GM19397 (cell line): ENCODE measurements around the gene GNB1L.

ENCODE experiments used
- ATAC-seq: cut with Tn5 transposase; IDR thresholded peaks from one replicate; pipeline ENCODE4 v1.9.1; 2021; ENCODE audit warnings: mild to moderate bottlenecking, moderate library complexity; ENCODE audit not compliant: unreplicated experiment

The GNB1L gene

DNA sequence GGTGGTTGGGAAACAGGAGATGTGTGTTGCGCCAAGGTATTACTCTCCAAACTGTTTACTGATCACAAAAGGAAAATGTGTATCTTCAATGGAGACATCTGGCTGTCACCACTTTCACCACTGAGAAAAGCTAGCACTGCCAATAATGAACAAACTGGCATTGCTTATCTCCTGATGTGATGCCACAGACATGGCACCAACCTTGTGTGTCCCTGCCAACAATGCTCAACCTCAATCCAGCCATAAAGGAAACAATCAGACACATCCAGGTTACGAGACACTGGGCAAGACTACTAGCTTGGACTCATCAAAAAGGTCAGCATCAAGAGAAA lies 28.1 kb downstream of the GNB1L start:
- no peak for ATAC-seq

DNA sequence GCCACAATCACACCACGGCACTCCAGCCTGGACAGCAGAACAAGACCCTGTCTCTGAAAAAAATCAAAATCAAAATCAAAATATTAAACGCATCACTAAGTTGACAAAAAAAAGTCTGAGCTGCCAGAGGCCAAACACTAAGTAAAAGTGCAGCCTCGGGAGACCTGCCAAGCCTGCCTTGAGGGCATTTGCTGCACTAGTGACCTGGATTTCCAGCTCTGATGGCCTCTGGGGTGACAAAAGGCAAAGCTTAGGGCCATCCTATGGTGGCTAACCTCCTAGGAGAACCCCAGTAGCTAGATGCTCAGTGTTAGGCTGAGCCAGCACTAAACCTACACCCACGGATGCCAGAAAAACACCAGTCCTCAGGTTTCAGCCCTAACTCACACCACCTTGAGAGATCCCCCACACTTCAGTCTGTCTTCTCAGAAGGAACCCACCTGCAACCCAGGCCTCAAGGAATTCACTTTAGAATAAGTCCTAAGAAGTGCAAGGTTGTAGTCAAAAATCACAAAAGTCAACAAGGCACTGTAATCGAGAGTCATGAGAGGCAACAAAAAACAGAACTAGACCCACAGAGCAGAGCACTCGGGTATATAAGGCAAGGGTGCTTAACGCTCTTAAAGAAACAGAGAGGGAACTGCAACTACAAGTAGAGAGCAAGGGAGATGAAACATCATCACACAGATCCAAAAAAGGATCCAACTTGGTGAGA lies 28.6 kb downstream of the GNB1L start:
- ATAC-seq, result no peak

DNA sequence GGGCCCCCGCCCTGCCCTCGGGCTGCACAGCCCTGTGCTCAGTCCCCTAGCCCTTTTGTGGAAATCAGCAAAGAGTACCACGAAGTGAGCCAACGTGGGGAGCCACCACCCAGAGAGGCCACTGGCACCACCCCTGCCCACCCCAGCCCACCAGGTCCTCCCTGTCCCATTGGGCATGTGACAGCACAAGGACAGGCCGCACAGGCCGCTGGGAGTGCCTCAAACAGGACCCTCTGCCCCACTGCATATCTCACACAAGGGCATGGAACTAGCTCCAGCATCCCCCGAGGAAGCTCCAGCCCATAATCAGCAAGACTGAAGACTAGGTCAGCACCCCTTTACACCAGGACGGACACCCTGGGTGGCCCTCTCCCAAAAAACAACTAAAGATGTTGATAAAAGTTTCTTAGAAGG lies 29.7 kb downstream of the GNB1L start:
- ATAC-seq, result no peak

DNA sequence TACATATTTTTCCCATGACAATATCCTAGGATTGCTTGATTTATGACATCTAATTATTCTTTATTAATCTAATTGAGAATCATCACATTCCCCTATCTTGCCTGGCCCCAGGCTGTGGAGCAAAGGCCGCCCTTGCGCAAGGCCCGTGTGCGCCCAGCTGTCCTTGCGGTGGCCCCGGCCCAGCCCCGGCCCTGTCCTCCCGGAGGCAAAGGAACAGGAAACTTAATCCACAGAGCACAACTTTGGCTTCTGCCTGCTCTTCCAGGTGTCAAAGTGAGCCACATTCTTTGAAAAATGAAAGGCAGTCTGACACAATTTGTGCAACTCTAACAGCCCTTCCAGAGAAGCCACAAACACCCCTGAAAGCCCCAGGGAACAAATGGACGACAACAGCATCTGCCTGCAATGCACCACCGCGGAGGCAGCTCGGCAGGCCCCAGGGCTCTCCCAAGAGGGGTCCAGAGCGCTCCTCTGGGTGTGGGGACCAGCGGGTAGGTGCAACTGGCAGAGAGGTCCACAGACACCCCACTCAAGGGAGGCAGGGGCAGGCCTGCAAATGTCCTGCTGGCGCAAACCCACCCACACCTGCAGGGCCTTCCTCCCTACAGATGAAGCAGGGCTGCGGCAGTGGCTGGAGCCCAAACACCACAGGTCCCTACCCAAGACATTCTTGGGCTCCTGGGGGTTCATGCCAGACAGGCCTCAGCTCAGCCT lies 30.3 kb downstream of the GNB1L start:
- ATAC-seq, result no peak

DNA sequence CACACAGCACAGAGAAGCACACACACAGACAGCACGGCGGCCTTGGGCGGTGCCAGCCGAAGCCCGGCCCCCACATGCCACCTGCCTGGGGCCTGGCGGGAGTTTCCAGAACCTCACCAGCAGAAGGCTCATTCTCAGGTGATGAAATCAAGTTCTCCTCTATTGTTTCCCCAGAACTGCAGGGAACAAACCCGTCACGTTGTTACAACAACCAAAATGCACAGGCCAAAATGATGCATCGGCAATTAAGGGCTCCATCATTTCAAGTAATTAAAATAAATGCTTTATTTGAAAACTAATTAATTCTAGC lies 30.8 kb downstream of the GNB1L start:
- no peak for ATAC-seq

DNA sequence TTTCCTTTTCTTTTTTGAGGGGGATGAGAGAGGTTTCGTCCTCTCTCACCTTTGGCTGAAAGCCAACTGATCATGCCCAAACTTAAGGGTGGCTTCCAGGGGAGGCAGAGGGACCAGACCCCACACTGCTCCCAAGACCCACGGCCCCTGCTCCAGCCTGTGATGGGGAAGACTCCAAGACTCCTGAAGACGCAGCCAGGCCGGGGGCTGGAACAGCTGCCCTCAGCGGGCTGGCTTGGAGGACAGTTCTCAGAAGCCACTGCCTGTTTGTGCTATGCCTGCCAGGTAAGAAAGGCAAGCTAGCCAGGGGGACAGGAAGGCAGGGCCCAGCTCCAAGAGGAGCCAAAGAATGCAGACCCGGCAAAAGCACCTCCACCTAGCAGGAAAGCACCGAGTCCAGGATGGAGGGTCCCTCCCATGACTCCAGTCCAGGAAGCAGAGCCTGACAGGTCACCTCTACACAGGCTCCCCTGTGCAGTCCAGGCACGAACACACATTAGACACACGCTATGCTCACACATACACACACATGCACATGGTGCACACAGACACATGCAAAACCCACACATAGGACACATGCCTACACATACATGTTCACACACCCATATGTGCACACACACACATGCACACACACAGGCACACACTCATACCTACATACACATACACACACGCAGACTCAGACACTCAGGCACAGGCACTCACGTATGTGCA lies 31.3 kb downstream of the GNB1L start:
- no peak for ATAC-seq

DNA sequence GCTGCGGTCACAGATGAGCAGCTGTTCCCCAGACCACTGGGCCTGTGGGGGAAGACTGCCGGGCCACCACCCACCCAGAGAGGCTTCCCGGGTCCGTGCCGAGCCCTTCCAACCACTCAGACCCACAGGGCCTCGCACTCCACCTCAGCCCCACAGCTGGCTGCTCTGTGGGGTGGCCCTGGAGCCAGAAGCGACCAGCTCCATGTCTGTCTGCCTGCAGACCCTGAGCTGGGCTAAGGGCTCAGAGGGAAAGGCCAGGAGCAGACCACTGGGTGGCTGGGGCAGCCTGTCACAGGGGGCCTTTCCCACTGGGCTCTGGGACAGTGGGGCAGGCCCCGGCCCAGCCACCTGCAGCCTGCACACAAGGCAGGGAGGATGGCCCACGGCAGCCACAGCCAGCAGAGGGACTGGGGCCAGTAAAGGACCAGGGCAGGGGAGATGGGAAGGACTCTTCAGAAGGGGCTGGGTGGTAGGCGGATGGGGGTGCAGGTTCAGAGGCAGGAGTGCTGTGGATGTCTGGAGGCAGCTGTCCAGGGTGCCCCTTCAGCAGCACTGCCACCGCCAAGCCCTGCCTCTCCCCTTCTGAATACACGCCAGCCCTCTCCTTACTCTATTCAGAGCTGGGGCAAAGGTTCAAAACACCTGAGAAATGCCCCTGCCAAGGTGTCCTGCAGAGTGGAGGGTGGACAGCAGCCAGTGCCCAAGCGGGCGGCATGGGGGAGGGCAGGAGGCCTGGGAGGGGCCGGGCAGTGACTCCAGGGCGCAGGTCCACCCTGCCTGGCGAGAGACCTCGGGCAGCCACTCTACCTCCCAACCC lies 32.2 kb downstream of the GNB1L start:
- no peak for ATAC-seq

DNA sequence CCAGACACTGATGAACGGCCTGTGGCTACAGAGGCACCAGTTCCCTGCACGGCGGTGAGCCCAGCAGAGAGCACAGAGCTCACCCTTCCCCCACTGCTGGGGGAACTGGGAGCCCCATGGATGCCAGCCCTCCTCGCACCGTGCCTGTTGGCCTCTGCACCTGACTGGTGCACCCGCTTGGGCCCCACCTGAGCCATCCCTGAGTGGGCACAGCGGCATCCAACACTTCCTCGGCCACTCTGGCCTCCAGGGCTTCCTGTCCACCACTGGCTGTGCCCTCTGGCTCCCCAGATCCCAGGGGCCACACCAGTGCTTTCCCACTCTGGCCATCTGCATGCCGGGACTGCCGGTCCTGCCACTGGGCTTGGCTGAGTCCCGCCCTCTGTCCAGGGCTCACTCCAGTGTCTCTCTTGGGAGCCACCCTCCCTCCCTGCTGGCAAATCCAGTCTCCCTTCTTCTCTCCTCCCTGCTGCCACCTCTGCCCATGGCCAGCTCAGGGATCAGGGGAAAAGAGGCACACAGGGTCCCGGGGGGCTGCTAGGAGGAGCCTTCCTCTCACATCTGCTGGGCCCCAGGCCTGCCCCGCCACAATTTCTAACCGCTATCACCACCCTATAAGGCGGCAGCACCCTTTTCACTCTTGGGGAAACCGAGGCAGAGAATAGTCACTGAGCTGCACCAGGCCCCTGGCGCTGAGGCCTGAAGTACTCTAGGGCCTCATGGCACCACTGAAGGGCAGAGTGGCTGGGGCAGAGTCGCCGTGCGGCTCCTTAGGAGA lies 33.0 kb downstream of the GNB1L start:
- ATAC-seq, result no peak

DNA sequence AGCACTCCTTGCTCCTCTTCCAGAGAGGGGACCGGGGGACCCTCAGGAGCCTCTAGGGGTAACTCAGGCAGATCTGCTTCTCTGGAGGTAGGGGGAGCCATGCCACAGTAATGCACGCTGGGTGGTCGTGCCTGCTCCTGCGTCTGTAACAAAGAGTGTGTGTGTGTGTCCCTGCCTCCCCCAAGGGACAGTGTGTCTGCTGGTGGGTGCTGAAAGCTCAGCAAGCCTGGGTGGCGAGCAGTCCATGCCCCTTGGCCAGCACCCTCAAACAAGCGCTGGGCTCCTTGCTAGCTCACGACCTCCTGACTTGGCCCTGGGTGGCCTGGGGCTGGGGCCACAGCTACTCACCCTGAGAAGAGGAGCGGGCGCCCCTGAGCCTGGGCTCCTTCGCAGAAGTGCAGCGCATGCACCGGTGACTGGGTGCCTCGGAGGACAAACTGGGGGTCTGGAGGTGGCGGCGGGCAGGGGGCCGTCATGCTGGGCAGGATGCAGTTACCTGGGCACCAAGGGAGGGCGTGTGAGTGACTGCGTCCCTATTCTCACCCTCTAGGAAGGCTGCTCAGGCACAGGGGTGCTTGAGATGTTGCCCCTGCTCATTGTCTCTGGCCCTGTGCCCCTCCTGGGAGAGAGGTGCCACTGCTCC lies 33.7 kb downstream of the GNB1L start:
- no peak for ATAC-seq

DNA sequence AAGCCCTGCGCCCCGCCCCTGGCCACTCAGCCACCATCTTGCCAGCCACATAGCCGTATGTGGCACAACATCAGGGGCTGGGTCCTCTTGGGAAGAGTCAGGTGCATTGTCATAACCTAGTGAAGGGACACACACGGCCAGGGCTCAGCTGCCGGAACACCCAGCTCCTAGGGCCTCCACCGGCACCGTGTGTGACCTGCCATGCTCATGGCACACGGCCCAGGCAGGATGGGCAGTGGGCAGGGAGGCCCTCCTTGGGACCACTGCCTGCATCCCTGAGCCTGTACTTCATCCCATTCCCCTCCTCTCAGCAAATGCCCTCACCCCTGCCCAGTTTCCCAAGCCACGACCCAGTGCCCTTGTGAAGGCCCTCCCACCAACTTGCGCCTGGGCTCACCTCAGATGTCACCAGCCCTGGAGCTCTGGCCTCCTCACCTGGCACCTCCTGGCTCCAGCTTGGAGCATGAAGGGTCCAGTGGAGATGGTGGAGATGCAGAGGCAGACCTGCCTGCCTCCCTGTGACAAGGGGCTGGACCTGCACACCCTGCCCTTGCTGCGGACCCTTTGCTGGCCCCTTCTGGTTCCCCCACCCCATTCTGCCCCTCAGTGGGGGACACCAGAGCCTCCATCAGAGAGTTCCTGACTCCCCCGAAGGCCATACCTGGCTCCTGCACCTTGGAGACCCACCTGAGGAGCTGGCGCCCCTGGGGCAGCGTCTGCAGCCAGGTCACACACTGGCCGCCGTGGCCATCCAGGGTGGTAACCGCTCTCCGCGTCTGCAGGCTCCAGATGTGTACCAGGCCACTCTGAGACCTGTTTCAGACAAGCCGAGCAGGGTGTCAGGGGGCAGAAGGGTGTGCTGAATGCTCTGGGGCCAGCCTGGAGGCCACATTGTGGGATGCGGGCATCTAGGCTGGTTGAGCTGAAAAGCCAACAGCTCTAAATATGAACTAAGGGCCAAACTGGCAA lies 34.5 kb downstream of the GNB1L start:
- no peak for ATAC-seq

DNA sequence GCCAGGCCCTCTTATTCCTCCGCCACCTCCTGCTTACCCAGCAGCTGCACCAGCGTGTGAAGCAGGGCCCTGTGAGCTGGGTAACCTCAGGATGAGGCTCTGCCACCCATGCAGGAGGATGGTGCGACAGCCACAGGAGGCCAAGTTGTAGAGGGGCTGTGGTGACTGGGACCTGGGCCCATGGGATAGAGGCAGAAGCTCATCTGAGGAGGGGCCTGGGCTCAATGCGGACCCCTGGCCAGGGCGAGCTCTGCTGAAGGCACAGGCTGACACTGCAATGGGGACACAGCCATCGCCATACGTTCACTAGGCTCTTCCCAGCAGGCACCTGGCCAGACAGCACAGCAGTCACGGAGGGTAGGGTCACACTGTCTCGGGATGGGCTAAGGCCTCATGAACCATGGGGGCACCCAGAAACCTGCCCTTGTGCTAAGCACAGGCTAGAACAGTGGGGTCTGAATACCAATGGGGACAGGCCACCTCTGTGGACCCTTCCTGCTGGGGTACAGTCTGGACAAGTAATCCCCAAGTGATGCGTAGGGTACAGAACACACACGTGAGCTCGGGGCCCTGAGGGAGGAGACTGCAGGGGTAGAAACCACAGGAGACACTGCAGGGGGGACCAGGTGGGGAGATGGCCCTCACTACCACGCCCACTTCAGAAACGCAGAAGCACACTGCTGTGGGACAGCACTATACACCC lies 35.3 kb downstream of the GNB1L start:
- ATAC-seq, result no peak

DNA sequence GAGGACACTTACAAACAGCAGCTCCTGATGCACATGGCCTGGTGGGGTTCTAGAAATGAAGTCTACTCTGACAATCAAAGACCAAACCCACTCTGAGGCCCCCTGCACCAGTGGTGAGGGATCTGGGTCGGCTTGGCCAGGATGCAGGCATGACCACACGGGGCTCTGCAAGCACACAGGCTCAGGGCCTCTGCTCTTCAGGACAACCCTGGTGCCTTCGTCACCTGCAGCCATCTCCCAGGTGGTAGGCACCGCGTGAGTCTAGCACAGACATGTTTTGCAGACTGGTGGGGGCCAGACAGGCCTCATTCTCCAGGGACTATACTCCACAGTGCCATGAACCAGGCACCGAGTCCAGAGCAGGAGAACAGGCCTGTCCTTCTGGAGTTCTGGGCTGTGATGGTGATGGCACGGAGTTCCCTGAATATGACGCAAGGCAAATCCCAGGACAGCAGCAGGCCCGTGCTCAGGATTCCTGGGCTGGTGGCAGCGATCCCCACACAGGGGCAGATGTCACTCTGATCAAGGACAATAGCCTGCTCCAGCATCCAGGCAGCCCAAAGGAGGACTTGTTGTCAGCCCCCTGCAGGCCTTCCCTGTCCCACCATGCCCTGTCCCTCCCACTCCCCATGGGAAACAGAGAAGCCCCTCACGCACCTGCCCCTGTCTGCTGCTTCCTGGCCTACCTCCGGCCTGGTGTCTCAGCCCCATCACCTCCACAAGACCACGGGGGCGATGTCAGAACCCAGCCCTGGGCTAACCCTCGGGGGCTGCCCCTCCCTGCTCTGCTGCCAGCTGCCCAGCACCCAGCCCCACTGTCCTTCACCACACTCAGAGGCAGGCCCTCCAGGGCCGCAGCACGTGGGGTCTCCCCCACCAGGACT lies 36.1 kb downstream of the GNB1L start:
- no peak for ATAC-seq

DNA sequence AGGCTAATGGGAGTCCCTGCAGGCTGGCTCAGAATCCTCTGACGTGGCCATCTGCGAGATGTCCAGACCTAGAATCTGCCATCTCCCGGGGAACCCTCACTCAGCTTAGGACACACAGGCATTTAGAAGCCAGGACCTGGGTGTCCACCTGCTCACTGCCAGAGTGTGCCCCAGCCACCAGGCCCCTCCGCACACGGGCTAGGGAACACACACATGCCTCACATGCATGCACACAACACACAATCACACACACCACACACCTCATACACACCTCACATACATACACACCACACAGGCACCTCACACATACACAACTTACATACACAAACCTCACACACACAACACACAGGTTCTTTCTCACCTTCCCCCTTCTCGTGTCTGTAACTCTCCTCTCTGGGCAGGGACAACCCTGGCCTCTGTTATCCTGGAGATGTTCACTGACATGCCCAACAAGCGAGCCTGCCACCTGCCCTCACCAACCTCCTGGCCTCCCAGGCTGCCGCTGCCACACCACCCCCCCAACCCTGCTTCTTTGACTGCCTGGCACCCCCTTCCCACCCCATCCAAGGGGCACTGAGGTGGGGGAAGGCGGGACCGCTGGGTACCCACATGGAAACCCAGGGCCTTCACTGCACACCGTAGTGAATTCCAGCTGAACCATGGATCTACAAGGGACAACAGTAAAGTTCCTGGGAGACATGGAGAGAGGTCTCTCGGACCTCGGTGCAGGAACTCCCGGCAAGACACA lies 38.1 kb downstream of the GNB1L start:
- no peak for ATAC-seq

DNA sequence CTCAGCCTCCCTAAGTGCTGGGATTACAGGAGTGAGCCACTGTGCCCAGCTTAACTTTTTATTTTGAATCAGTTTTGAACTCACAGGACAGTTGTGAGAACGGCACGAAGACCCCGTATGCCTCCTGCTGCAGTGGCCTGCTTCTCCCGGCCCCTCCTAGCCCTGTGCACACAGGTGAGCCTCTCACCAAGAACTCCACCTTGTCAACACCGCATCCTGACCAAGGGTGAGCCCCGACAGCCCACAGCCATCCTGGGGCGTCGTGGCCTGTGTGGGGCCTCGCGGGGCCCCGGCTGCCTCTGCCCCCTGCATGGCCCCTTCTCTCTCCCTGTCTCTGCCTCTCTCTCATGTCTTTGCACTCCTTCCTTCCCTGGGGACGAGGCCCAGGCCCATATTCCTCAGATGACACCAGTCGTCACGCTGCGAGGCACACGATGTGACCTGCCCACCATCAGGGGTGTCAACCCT lies 38.8 kb downstream of the GNB1L start:
- ATAC-seq, result no peak

DNA sequence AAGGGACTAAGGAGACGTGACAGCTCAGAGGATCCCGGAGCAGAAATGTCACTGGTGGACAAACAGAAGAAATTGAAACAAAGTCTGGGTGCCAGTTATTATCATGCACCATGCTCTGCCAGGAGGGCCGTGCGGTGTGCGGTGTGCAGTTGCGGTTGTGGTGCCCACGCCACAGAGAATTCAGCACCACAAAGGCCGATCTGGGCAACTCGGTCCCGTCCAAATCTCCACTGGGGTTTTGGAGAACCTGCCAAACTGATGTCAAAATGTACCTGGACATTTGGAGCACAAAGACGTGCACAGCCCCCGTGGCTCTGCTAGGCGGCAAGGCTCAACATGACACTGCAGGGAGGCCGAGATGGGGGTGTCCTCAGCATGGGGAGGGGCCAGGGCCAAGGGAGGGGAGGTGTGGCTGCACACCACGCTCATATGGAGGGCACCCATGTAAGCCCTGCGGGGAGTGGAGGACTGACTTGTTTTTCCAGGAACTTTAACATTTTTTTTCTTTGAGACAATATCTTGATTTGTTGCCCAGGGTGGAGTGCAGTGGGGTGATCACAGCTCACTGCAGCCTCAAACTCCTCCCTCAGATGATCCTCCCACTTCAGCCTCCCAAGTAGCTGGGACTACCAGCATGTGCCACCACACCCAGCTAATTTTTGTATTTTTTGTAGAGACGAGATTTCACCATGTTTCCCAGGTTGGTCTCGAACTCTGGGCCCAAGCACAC lies 39.4 kb downstream of the GNB1L start:
- no peak for ATAC-seq

DNA sequence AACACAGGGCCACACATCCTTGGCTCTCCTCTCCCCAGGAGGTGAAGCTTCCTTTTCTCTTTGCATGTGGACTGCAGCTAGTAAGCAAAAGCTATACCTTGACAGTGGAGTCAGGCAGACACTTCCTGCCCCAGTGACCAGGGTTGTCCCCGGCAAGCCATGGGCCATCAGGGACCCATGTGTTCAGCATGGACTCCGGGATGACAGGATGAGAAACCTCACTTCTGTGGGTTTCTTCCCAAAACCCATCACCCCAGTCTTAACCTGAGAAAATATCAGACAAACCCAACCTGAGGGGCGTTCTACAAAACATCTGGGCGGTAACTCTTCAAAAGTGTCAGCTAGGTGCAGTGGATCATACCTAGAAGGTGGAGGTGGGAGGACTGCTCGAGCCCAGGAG lies 40.2 kb downstream of the GNB1L start:
- ATAC-seq, result no peak
